ENCODE data around the gene ACOT11.

DNA sequence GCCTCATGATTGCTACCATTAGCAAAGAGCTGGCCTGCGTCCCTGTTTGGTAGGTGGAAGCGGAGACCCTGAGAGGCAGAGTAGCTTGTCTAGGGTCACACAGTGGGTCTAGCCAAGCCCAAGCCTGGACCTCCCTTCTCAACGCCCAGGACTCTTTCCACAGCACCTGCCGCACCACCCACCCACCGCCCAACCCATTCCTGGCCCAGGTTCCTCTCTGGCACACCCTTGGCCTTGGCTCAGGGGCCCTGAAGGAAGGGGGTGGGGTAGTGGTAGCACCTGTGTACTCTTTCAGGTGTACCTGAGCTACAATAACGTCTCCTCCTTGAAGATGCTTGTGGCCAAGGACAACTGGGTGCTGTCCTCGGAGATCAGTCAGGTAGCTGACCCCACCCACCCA, 56.0 kb downstream of the ACOT11 start:
- TF ChIP-seq, protein P1, sequence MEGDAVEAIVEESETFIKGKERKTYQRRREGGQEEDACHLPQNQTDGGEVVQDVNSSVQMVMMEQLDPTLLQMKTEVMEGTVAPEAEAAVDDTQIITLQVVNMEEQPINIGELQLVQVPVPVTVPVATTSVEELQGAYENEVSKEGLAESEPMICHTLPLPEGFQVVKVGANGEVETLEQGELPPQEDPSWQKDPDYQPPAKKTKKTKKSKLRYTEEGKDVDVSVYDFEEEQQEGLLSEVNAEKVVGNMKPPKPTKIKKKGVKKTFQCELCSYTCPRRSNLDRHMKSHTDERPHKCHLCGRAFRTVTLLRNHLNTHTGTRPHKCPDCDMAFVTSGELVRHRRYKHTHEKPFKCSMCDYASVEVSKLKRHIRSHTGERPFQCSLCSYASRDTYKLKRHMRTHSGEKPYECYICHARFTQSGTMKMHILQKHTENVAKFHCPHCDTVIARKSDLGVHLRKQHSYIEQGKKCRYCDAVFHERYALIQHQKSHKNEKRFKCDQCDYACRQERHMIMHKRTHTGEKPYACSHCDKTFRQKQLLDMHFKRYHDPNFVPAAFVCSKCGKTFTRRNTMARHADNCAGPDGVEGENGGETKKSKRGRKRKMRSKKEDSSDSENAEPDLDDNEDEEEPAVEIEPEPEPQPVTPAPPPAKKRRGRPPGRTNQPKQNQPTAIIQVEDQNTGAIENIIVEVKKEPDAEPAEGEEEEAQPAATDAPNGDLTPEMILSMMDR (IDR thresholded peaks at IDR 0.05), result no peak
- TF ChIP-seq EZH2 (IDR thresholded peaks at IDR 0.05), result no peak

Measured in neural progenitor cell (in vitro differentiated cells).